ENCODE data around the gene XPNPEP2. TPM values are rescaled to one million over a fixed set of nuclear protein-coding genes. Genes with fewer than 3 reads are reported as not detected.
A peak's percentile ranks its signal among the peaks of the same experiment; 100 is the strongest.

XPNPEP2 gene
- polyA plus RNA-seq, 3 donors, result 0.19 TPM; not detected in 2

- Mint-ChIP-seq H3K27ac (peak overlapping the region in 3 of 7 donors; percentile 61 to 85 (median 62)), H3K27me3 (ENCODE audit: low read depth in 3 of 3) (peaks cover 0 to 3% (median 0%) of the 10 kb centered on the region in 3 donors), H3K4me3 (no peak overlapping the region), H3K36me3 (peaks cover 66 to 92% of the 10 kb centered on the region in 2 donors), H3K9me3 (no peaks in the 10 kb centered on the region), H3K4me1 (peaks cover 30% of the 10 kb centered on the region)
- Histone ChIP-seq H3K4me2 (replicated peaks; ENCODE audit: extremely low read depth, low read length, poor library complexity, severe bottlenecking) (no peak overlapping the region), H3K9me3 (replicated peaks in 1 of 2; ENCODE audit: control insufficient read depth in 1 of 2, insufficient read depth in 1 of 2, low read length in 2 of 2) (no peaks in the 10 kb centered on the region), H3K36me3 (replicated peaks in 1 of 2; ENCODE audit: control insufficient read depth in 1 of 2, insufficient read depth in 2 of 2, low read length in 2 of 2) (peaks cover 88 to 95% of the 10 kb centered on the region in 2 donors), H3K4me1 (ENCODE audit: control insufficient read depth in 1 of 2, insufficient read depth in 2 of 2, low read length in 2 of 2) (peaks cover 9 to 16% of the 10 kb centered on the region in 2 donors), H3K4me3 (replicated peaks in 1 of 3; ENCODE audit: low read depth in 2 of 3, low read length in 3 of 3) (no peak overlapping the region), H2AFZ (ENCODE audit: insufficient read depth, low read depth, low read length, poor library complexity, severe bottlenecking) (no peak overlapping the region), H3K9ac (ENCODE audit: insufficient read depth, low read length, poor library complexity, severe bottlenecking) (no peak overlapping the region), H3K27ac (ENCODE audit: low read depth in 1 of 2, low read length in 2 of 2) (peak overlapping the region in 1 of 2 donors; percentile 36), H3K27me3 (ENCODE audit: control insufficient read depth in 2 of 2, insufficient read depth in 2 of 2, low read length in 2 of 2) (no peaks in the 10 kb centered on the region), H3K79me2 (ENCODE audit: insufficient read depth, low read length) (peaks cover 17% of the 10 kb centered on the region), H4K20me1 (ENCODE audit: insufficient read depth, low read length) (peaks cover 86% of the 10 kb centered on the region)
- no peak for DNase-seq
- intact Hi-C loops (cut with micrococcal nuclease), result no loop called here
- TF ChIP-seq CTCF (IDR thresholded peaks at IDR 0.05), result no peak
- 90% methylated on average over 2 of the region's 20 CpGs for WGBS (ENCODE audit: insufficient coverage)
These were observed 54.9 kb downstream of the XPNPEP2 start for GRCh38 chrX:129793604-129794191.

GRCh38 chrX:129795584-129795983, 56.8 kb downstream of the XPNPEP2 start:
- intact Hi-C loops (cut with micrococcal nuclease), result no loop called here
- Histone ChIP-seq H3K9ac (ENCODE audit: insufficient read depth, low read length, poor library complexity, severe bottlenecking) (no peak overlapping the region), H3K27me3 (ENCODE audit: control insufficient read depth in 2 of 2, insufficient read depth in 2 of 2, low read length in 2 of 2) (no peaks in the 10 kb centered on the region), H3K9me3 (replicated peaks in 1 of 2; ENCODE audit: control insufficient read depth in 1 of 2, insufficient read depth in 1 of 2, low read length in 2 of 2) (no peaks in the 10 kb centered on the region), H3K79me2 (ENCODE audit: insufficient read depth, low read length) (peaks cover 7% of the 10 kb centered on the region), H2AFZ (ENCODE audit: insufficient read depth, low read depth, low read length, poor library complexity, severe bottlenecking) (no peak overlapping the region), H3K4me1 (ENCODE audit: control insufficient read depth in 1 of 2, insufficient read depth in 2 of 2, low read length in 2 of 2) (peaks cover 11 to 21% of the 10 kb centered on the region in 2 donors), H3K27ac (ENCODE audit: low read depth in 1 of 2, low read length in 2 of 2) (no peak overlapping the region), H3K36me3 (replicated peaks in 1 of 2; ENCODE audit: control insufficient read depth in 1 of 2, insufficient read depth in 2 of 2, low read length in 2 of 2) (peaks cover 72 to 85% of the 10 kb centered on the region in 2 donors), H4K20me1 (ENCODE audit: insufficient read depth, low read length) (peaks cover 69% of the 10 kb centered on the region), H3K4me3 (replicated peaks in 1 of 3; ENCODE audit: low read depth in 2 of 3, low read length in 3 of 3) (no peak overlapping the region), H3K4me2 (replicated peaks; ENCODE audit: extremely low read depth, low read length, poor library complexity, severe bottlenecking) (no peak overlapping the region)
- WGBS (ENCODE audit: insufficient coverage), result no CpG with 5 or more reads among the region's 1 CpG
- no peak for TF ChIP-seq CTCF (IDR thresholded peaks at IDR 0.05)
- no peaks in the 10 kb centered on the region for H3K9me3 Mint-ChIP-seq
- DNase-seq, result no peak
- H3K27me3 Mint-ChIP-seq (ENCODE audit: low read depth in 3 of 3), result peaks cover 0 to 10% (median 0%) of the 10 kb centered on the region in 3 donors
- peak overlapping the region in 4 of 7 donors; percentile 15 to 84 (median 56) for H3K27ac Mint-ChIP-seq
- peaks cover 59 to 80% of the 10 kb centered on the region in 2 donors for H3K36me3 Mint-ChIP-seq
- no peak overlapping the region for H3K4me3 Mint-ChIP-seq
- peaks cover 37% of the 10 kb centered on the region for H3K4me1 Mint-ChIP-seq
